PC-3 (cell line): Measurements from ENCODE around the gene PCTP. TPM values are rescaled to one million over a fixed set of nuclear protein-coding genes. Genes with fewer than 3 reads are reported as not detected.

Source experiments
- ATAC-seq: fragments of 200-7000 bp; cut with Tn5 transposase; 2 replicates; pipeline ENCODE4 v1.9.1; 2020; ENCODE audit warnings: mild to moderate bottlenecking, moderate library complexity
- BruUV-seq: library from RNA; stranded (reverse); fragments of 400-500 nt; replicated peaks from 2 replicates; lab custom pipeline; 2021; lab: Mats Ljungman, UMichigan
- CTCF ChIA-PET: fragments of 300-600 bp; sonication (Branson Sonifier 250); formaldehyde crosslinking; loops from one replicate; lab custom pipeline; 2022; ENCODE audit warnings: antibody characterized with exemption; lab: Charles Lee
- POLR2A ChIA-PET: fragments of 300-600 bp; sonication (Branson Sonifier 250); formaldehyde crosslinking; loops from one replicate; lab custom pipeline; 2022; ENCODE audit warnings: antibody characterized with exemption; ENCODE audit not compliant: unreplicated experiment; lab: Charles Lee
- DNase-seq: peaks from one replicate; pipeline ENCODE4 v3.0.0-alpha.2; 2015
- H2AFZ ChIP-seq: fragments of 300-600 bp; sonication (generic); 2 replicates; pipeline ENCODE4 v1.6.0; 2016; ENCODE audit warnings: antibody characterized with exemption, low read length
- H3F3A ChIP-seq: fragments of 300-600 bp; sonication (generic); one replicate; pipeline ENCODE4 v1.6.0; 2017; ENCODE audit warnings: antibody characterized with exemption, low read length, control low read depth, mild to moderate bottlenecking; ENCODE audit not compliant: unreplicated experiment
- H3K27ac ChIP-seq: fragments of 300-600 bp; sonication (generic); 2 replicates; pipeline ENCODE4 v1.5.1; 2016; ENCODE audit warnings: mild to moderate bottlenecking, low read length
- H3K27me3 ChIP-seq: fragments of 300-600 bp; sonication (generic); 2 replicates; pipeline ENCODE4 v1.6.1; 2016; ENCODE audit warnings: low read length, mixed read lengths
- H3K36me3 ChIP-seq: fragments of 300-600 bp; sonication (generic); 2 replicates; pipeline ENCODE4 v1.6.1; 2016; ENCODE audit warnings: low read depth, mixed run types, low read length, mixed read lengths
- H3K4me1 ChIP-seq: fragments of 300-600 bp; sonication (generic); 2 replicates; pipeline ENCODE4 v1.5.1; 2016; ENCODE audit warnings: low read length; ENCODE audit not compliant: insufficient read depth
- H3K4me2 ChIP-seq: fragments of 300-600 bp; sonication (generic); 2 replicates; pipeline ENCODE4 v1.6.0; 2016; ENCODE audit warnings: low read length
- H3K4me3 ChIP-seq: fragments of 300-600 bp; sonication (generic); 2 replicates; pipeline ENCODE4 v1.5.1; 2016; ENCODE audit warnings: mild to moderate bottlenecking, low read length, mixed read lengths
- H3K79me2 ChIP-seq: fragments of 300-600 bp; sonication (generic); 2 replicates; pipeline ENCODE4 v1.6.1; 2017; ENCODE audit warnings: low read length, mixed read lengths
- H3K9ac ChIP-seq: fragments of 300-600 bp; sonication (generic); 2 replicates; pipeline ENCODE4 v1.6.0; 2016; ENCODE audit warnings: mild to moderate bottlenecking, low read length
- H3K9me2 ChIP-seq: fragments of 300-600 bp; sonication (generic); replicated peaks from 2 replicates; pipeline ENCODE4 v1.6.1; 2016; ENCODE audit warnings: mixed run types, low read length, mixed read lengths
- H3K9me3 ChIP-seq: fragments of 300-600 bp; sonication (generic); 2 replicates; pipeline ENCODE4 v1.6.1; 2016; ENCODE audit warnings: low read length, mixed read lengths
- H4K20me1 ChIP-seq: fragments of 300-600 bp; sonication (generic); 2 replicates; pipeline ENCODE4 v1.6.1; 2016; ENCODE audit warnings: low read length, mixed read lengths
- EZH2 ChIP-seq: fragments of 300-600 bp; sonication (generic); IDR thresholded peaks from one replicate; pipeline ENCODE4 v1.6.1; 2017; ENCODE audit warnings: antibody characterized with exemption, mild to moderate bottlenecking, low read length; ENCODE audit not compliant: unreplicated experiment
- EZH2phosphoT487 ChIP-seq: fragments of 300-600 bp; sonication (generic); IDR thresholded peaks from 2 replicates; pipeline ENCODE4 v1.6.1; 2018; ENCODE audit warnings: mild to moderate bottlenecking, antibody characterized with exemption, low read length, borderline replicate concordance
- intact Hi-C: fragments of 100-400 bp; cut with micrococcal nuclease; formaldehyde crosslinking; loops from 2 replicates; pipeline ENCODE4 v1.9.0; 2023
- total RNA-seq: library from RNA; depleted of rRNA; stranded (reverse); fragments of >200 nt; gene quantifications from 2 replicates; pipeline ENCODE4 v1.2.3, GENCODE V29; 2014
- TF ChIP-seq, protein P1 (sequence below): fragments of 300-600 bp; sonication (generic); conservative IDR thresholded peaks from 2 replicates; pipeline ENCODE4 v1.5.1; 2017; ENCODE audit warnings: antibody characterized with exemption, low read depth, mild to moderate bottlenecking, low read length

PCTP gene
- total RNA-seq, 1 experiment from 2014 or later: 17.6 TPM

DNA sequence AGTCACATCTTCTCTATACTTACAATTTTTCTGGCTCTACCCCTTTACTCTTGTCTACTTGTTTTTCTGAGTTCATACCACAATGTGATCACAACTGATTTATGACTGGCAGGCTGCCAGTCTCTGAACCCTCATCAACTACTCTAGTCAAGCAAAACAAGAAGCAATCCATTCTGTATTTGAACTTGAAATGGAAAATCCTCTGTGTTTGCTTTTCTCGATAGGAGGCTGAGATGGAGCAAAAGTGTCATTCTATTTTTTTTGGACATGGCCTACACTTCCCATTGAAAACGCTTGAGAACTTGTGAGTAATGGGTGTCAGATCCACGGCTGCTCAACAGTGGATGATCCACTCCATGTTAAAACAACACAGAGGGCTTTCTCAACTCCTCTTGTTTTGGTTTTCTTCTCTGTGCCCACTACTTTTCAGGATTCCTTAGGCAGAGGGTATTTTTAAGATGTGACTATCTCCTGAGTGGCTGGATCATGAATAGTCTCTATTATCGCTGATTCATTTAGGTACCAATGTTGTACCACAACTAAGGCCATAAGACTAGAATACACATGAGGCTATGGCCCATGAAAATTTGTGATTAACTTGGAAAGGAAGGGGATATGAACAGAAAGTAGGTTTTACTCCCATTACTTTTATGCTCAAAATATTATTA is 39.9 kb upstream of the PCTP start:
- ChIA-PET CTCF (no interaction called here), POLR2A (no interaction called here)
- no TSS peak for BruUV-seq
- H3K4me1 ChIP-seq: peaks cover 23% of the 10 kb centered on the region
- no peak overlapping the region for H2AFZ ChIP-seq
- TF ChIP-seq, protein P1, sequence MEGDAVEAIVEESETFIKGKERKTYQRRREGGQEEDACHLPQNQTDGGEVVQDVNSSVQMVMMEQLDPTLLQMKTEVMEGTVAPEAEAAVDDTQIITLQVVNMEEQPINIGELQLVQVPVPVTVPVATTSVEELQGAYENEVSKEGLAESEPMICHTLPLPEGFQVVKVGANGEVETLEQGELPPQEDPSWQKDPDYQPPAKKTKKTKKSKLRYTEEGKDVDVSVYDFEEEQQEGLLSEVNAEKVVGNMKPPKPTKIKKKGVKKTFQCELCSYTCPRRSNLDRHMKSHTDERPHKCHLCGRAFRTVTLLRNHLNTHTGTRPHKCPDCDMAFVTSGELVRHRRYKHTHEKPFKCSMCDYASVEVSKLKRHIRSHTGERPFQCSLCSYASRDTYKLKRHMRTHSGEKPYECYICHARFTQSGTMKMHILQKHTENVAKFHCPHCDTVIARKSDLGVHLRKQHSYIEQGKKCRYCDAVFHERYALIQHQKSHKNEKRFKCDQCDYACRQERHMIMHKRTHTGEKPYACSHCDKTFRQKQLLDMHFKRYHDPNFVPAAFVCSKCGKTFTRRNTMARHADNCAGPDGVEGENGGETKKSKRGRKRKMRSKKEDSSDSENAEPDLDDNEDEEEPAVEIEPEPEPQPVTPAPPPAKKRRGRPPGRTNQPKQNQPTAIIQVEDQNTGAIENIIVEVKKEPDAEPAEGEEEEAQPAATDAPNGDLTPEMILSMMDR: no peak
- TF ChIP-seq EZH2phosphoT487 (no peak), EZH2 (no peak)
- no peaks in the 10 kb centered on the region for H3F3A ChIP-seq
- H3K36me3 ChIP-seq: no peaks in the 10 kb centered on the region
- no peak overlapping the region for H3K4me2 ChIP-seq
- H3K27ac ChIP-seq: no peak overlapping the region
- no peaks in the 10 kb centered on the region for H3K79me2 ChIP-seq
- no peak for ATAC-seq
- no peak for DNase-seq
- H3K9me3 ChIP-seq: no peaks in the 10 kb centered on the region
- no peak overlapping the region for H3K4me3 ChIP-seq
- no peak overlapping the region for H3K9ac ChIP-seq
- no peaks in the 10 kb centered on the region for H3K9me2 ChIP-seq
- peaks cover 28% of the 10 kb centered on the region for H3K27me3 ChIP-seq
- no peaks in the 10 kb centered on the region for H4K20me1 ChIP-seq
- intact Hi-C loops: no loop called here

DNA sequence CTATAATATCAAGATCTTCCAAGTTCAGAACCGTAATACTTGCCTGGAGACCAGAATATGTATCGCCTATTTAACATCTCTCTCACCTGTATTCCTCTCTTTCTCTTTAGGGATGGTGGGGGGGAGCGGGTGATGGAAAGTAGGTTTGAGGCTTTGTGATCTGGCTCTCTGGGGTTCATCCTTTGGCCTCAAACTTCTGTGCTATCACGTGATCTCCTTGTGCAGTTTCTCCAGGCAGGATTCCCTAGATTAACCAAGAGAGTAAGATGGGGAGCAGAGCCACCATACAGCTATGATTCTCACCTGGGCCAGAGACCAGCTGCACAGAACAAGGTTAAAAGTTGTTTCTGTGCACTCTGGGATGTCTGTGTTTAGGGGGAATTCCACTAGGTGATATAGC is 33.4 kb upstream of the PCTP start:
- Histone ChIP-seq H3K4me1 (no peaks in the 10 kb centered on the region), H4K20me1 (no peaks in the 10 kb centered on the region), H3K79me2 (no peaks in the 10 kb centered on the region), H3F3A (no peaks in the 10 kb centered on the region), H3K27ac (no peak overlapping the region), H3K9me2 (no peaks in the 10 kb centered on the region), H3K4me3 (no peak overlapping the region), H2AFZ (no peak overlapping the region), H3K9me3 (no peaks in the 10 kb centered on the region), H3K36me3 (no peaks in the 10 kb centered on the region), H3K4me2 (no peak overlapping the region), H3K27me3 (peaks cover 50% of the 10 kb centered on the region), H3K9ac (no peak overlapping the region)
- ChIA-PET POLR2A (no interaction called here), CTCF (interaction anchor here (1.2 kb wide), 1 partner anchor 18 kb away, joined by 4 read pairs; no protein-coding TSS in a partner anchor)
- DNase-seq: no peak
- no peak for TF ChIP-seq EZH2phosphoT487
- no peak for TF ChIP-seq EZH2
- TF ChIP-seq, protein P1: no peak
- ATAC-seq: no peak
- intact Hi-C loops: loop anchor here (5.0 kb wide), 1 partner anchor 65 kb away; no protein-coding TSS in a partner anchor
- no TSS peak for BruUV-seq
